ENCODE data around the gene C12orf54. TPM values are rescaled to one million over a fixed set of nuclear protein-coding genes. Genes with fewer than 3 reads are reported as not detected.

Gene C12orf54
- total RNA-seq (2016; rRNA removed; fragmentation: Illumina TruSeq; extraction: Trizol) (not detected in 2 replicates), polyA plus RNA-seq (2011; rRNA removed) (not detected in 2 replicates), polyA minus RNA-seq (2011; rRNA and poly(A)+ RNA removed; ENCODE audit: low replicate concordance) (not detected in 2 replicates), Bru-seq, nascent RNA (percentile 7 among the genes with signal in this experiment), BruChase-seq, experiment 1, labeled RNA remaining after a 6-hour chase (not detected), BruChase-seq, experiment 2, labeled RNA remaining after a 2-hour chase (not detected)
- total RNA-seq (2016; cell fraction: cytosol; rRNA removed; fragmentation: Illumina TruSeq; extraction: Trizol; ENCODE audit: low read depth) = not detected in 2 replicates
- total RNA-seq (2016; cell fraction: insoluble cytoplasmic fraction; rRNA removed; fragmentation: Illumina TruSeq; extraction: Trizol) = not detected in 2 replicates
- not detected in 2 replicates for total RNA-seq (2016; cell fraction: membrane; rRNA removed; fragmentation: Illumina TruSeq; extraction: Trizol)
- not detected in 2 replicates for total RNA-seq (2016; cell fraction: nucleus; rRNA removed; fragmentation: Illumina TruSeq; extraction: Trizol)
- polyA plus RNA-seq (2011; cell fraction: cytosol; rRNA removed) = not detected in 2 replicates
- polyA plus RNA-seq (2011; cell fraction: nucleus; rRNA removed) = not detected in 2 replicates
- polyA plus RNA-seq (2012) = not detected in 2 replicates
- not detected in 2 replicates for polyA plus RNA-seq (2016; cell fraction: cytosol; fragmentation: Illumina TruSeq; extraction: Trizol; ENCODE audit: low read depth)
- polyA plus RNA-seq (2016; cell fraction: insoluble cytoplasmic fraction; fragmentation: Illumina TruSeq; extraction: Trizol; ENCODE audit: low read depth) = not detected in 2 replicates
- polyA plus RNA-seq (2016; cell fraction: membrane; fragmentation: Illumina TruSeq; extraction: Trizol; ENCODE audit: low read depth) = not detected in 2 replicates
- not detected in 2 replicates for polyA plus RNA-seq (2016; cell fraction: nucleus; fragmentation: Illumina TruSeq; extraction: Trizol; ENCODE audit: insufficient read depth, low read depth)
- not detected in 2 replicates for polyA minus RNA-seq (2011; cell fraction: cytosol; rRNA and poly(A)+ RNA removed)
- not detected in 2 replicates for polyA minus RNA-seq (2011; cell fraction: nucleus; rRNA and poly(A)+ RNA removed)
- long read RNA-seq, experiment 1 = 0 reads
- long read RNA-seq, experiment 2 = 0 reads

DNA sequence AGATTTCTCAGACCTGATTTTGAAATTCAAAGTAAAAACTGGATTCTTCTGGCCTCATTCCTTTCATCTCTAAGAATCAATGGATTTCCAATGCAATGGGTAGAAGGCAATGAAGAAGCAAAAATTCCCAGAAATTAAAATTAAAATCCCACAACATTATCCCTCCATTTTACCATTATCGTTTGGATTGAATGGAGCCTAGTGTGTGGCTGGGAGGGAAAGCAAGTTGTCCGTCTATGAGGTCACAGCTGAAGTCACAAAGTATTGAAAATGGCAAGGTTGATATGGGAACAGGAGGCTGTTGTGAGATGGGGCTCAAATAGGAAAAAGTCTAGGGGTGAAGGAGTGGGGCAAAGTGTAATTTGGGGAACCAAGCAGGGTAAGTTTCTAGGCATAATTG, at the start of gene C12orf54:
Gene C12orf54 (plus strand): TSS at position 301 of the 400 bp plus-strand sequence. CDS start 799 bp downstream, outside the sequence.
- ATAC-seq (no peak), DNase-seq (ENCODE audit: low spot score) (no peak), FAIRE-seq (no peak)
- H2AFZ ChIP-seq (ENCODE audit: low read length) = no peak within 1 kb of the TSS
- H3K36me3 ChIP-seq (replicated peaks in 1 of 2; ENCODE audit: control insufficient read depth in 1 of 2, insufficient read depth in 2 of 2, low read length in 2 of 2) = no peaks in the 10 kb centered on the region
- no TSS peak for BruUV-seq (replicated peaks)
- intact Hi-C loops (cut with micrococcal nuclease; ENCODE audit: unreplicated experiment) (no loop called here), in situ Hi-C loops (cut with HindIII; ENCODE audit: extremely low pct_ligation_motif_present, low pct_unique_long_range_greater_than_20kb) (no loop called here)
- H4K20me1 ChIP-seq (ENCODE audit: insufficient read depth, low read length) = no peaks in the 10 kb centered on the region
- no peak within 1 kb of the TSS for H3K9ac ChIP-seq (ENCODE audit: insufficient read depth, low read depth, low read length)
- ChIA-PET POLR2A (no interaction called here), CTCF (ENCODE audit: low intra/inter-chr PET ratio, low total read pairs) (no interaction called here)
- H3K4me3 ChIP-seq (replicated peaks in 1 of 3; ENCODE audit: insufficient read depth in 1 of 3, low read depth in 2 of 3, low read length in 3 of 3) = no peak within 1 kb of the TSS
- WGBS (ENCODE audit: low lambda C conversion rate) = 0% methylated on average over 2 of the region's 2 CpGs
- TF ChIP-seq CEBPG (CRISPR knock-in tag; IDR thresholded peaks at IDR 0.05) (no peak), IRF1 (CRISPR knock-in tag; IDR thresholded peaks at IDR 0.05; ENCODE audit: low read depth) (no peak), ZNF34 (CRISPR knock-in tag; IDR thresholded peaks at IDR 0.05; ENCODE audit: borderline replicate concordance) (no peak), RCOR2 (CRISPR knock-in tag; IDR thresholded peaks at IDR 0.05) (no peak), WIZ (CRISPR knock-in tag; IDR thresholded peaks at IDR 0.05) (no peak), NR1H2 (CRISPR knock-in tag; IDR thresholded peaks at IDR 0.05; ENCODE audit: borderline replicate concordance, low read depth) (no peak), POLR2AphosphoS2 (IDR thresholded peaks at IDR 0.05; ENCODE audit: low read depth, low read length) (no peak), THAP8 (CRISPR knock-in tag; IDR thresholded peaks at IDR 0.05; ENCODE audit: borderline replicate concordance) (no peak), PATZ1 (CRISPR knock-in tag; IDR thresholded peaks at IDR 0.05) (no peak), SYNCRIP (IDR thresholded peaks at IDR 0.05; ENCODE audit: insufficient read depth, low read depth, low read length) (no peak), THRA (CRISPR knock-in tag; IDR thresholded peaks at IDR 0.05; ENCODE audit: borderline replicate concordance) (no peak), MXD1 (CRISPR knock-in tag; IDR thresholded peaks at IDR 0.05) (no peak), ZNF703 (CRISPR knock-in tag; IDR thresholded peaks at IDR 0.05; ENCODE audit: borderline replicate concordance) (no peak), POLR2AphosphoS5 (IDR thresholded peaks at IDR 0.05; ENCODE audit: low read depth, low read length) (no peak)
- TF ChIP-seq, protein P1, sequence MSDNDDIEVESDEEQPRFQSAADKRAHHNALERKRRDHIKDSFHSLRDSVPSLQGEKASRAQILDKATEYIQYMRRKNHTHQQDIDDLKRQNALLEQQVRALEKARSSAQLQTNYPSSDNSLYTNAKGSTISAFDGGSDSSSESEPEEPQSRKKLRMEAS (IDR thresholded peaks at IDR 0.05) = no peak
- H3K27me3 ChIP-seq (ENCODE audit: control insufficient read depth in 1 of 2, insufficient read depth in 2 of 2, low read length in 2 of 2) = peaks cover 0 to 8% of the 10 kb centered on the region in 2 experiments; a peak in 1 of 5 replicates
- H3K27ac ChIP-seq (ENCODE audit: extremely low read length, insufficient read depth, low read length) = no peak within 1 kb of the TSS
- H3K9me3 ChIP-seq (ENCODE audit: low read length) = no peaks in the 10 kb centered on the region
- H3K79me2 ChIP-seq (ENCODE audit: insufficient read depth, low read length) = no peaks in the 10 kb centered on the region
- H3K4me1 ChIP-seq (ENCODE audit: insufficient read depth, low read length) = no peaks in the 10 kb centered on the region
- H3K4me2 ChIP-seq (ENCODE audit: low read depth, low read length) = no peak within 1 kb of the TSS
